Measurements from ENCODE around the gene ACACA.

The ACACA gene

GRCh38 chr17:37118366-37119137 lies 288.1 kb downstream of the ACACA start:
- no peak for TF ChIP-seq CTCF (IDR thresholded peaks at IDR 0.05; ENCODE audit: low read depth, low read length, missing control alignments)
- no peak for DNase-seq (ENCODE audit: low read depth)
- no peak overlapping the region for H3K4me3 ChIP-seq (ENCODE audit: low read depth, low read length)

- DNase-seq (ENCODE audit: low read depth) = no peak
- no peak for TF ChIP-seq CTCF (IDR thresholded peaks at IDR 0.05; ENCODE audit: low read depth, low read length, missing control alignments)
- H3K4me3 ChIP-seq (ENCODE audit: low read depth, low read length) = no peak overlapping the region
These were observed 289.1 kb downstream of the ACACA start for GRCh38 chr17:37117373-37118142.

- no peak for DNase-seq (ENCODE audit: low read depth)
- H3K4me3 ChIP-seq (ENCODE audit: low read depth, low read length) = no peak overlapping the region
- no peak for TF ChIP-seq CTCF (IDR thresholded peaks at IDR 0.05; ENCODE audit: low read depth, low read length, missing control alignments)
These were observed 289.9 kb downstream of the ACACA start for GRCh38 chr17:37116671-37117185.

GRCh38 chr17:37111329-37111728 lies 295.3 kb downstream of the ACACA start:
- H3K4me3 ChIP-seq (ENCODE audit: low read depth, low read length) = no peak overlapping the region
- TF ChIP-seq CTCF (IDR thresholded peaks at IDR 0.05; ENCODE audit: low read depth, low read length, missing control alignments) = no peak
- no peak for DNase-seq (ENCODE audit: low read depth)

GRCh38 chr17:37110746-37111145 lies 295.9 kb downstream of the ACACA start:
- TF ChIP-seq CTCF (IDR thresholded peaks at IDR 0.05; ENCODE audit: low read depth, low read length, missing control alignments) = no peak
- DNase-seq (ENCODE audit: low read depth) = no peak
- H3K4me3 ChIP-seq (ENCODE audit: low read depth, low read length) = no peak overlapping the region

- H3K4me3 ChIP-seq (ENCODE audit: low read depth, low read length) = no peak overlapping the region
- no peak for TF ChIP-seq CTCF (IDR thresholded peaks at IDR 0.05; ENCODE audit: low read depth, low read length, missing control alignments)
- DNase-seq (ENCODE audit: low read depth) = no peak
These were observed 296.6 kb downstream of the ACACA start for GRCh38 chr17:37109731-37110710.

All from GM12864 (cell line).